Prostate gland (tissue), 2 donors: Measurements from ENCODE around the gene MAD1L1. TPM values are rescaled to one million over a fixed set of nuclear protein-coding genes. Genes with fewer than 3 reads are reported as not detected.

ENCODE experiments used
- DNase-seq: peaks from one replicate; pipeline ENCODE4 v3.0.0-alpha.2; 2019; ENCODE audit warnings: low spot score
- H3K27ac ChIP-seq, 2 donors: fragments of 200-600 bp; sonication (generic); 2 replicates each; pipeline ENCODE4 v1.5.1; 2017 to 2019
- H3K27me3 ChIP-seq: fragments of 200-600 bp; sonication (generic); replicated peaks from 2 replicates; pipeline ENCODE4 v1.5.1; 2019; ENCODE audit not compliant: insufficient read depth
- H3K36me3 ChIP-seq, 2 donors: fragments of 200-600 bp; sonication (generic); 1 replicate in 1 of 2; 2 replicates in 1 of 2; pipeline versions ENCODE4 v1.5.1 to v1.8.1; 2017 to 2019
- H3K4me1 ChIP-seq: fragments of 200-600 bp; sonication (generic); replicated peaks from 2 replicates; pipeline ENCODE4 v1.5.1; 2019
- H3K4me3 ChIP-seq, 2 donors: fragments of 200-600 bp; sonication (generic); 2 replicates each; pipeline ENCODE4 v1.5.1; 2017 to 2019
- H3K9me3 ChIP-seq: fragments of 200-600 bp; sonication (generic); 2 replicates; pipeline ENCODE4 v1.5.1; 2017
- POLR2A ChIP-seq: fragments of 450-650 bp; IDR thresholded peaks from one replicate; pipeline ENCODE4 v1.6.1; 2016; ENCODE audit warnings: antibody characterized with exemption, mild to moderate bottlenecking
- POLR2AphosphoS5 ChIP-seq: sonication (generic); formaldehyde crosslinking; IDR thresholded peaks from one replicate; pipeline ENCODE4 v1.6.1; 2017; ENCODE audit warnings: antibody characterized with exemption
- WGBS: methylation state at CpG from one replicate; pipeline ENCODE4 v1.1.5; 2018; 5-methylcytosine and 5-hydroxymethylcytosine counted together
- intact Hi-C: fragments of 100-400 bp; cut with DNase I; formaldehyde crosslinking; loops from one replicate; pipeline ENCODE4 v1.14.2; 2022
- total RNA-seq, 2 donors: library from RNA; depleted of rRNA; stranded (reverse); fragments of >200 nt; gene quantifications; one replicate each; pipeline ENCODE4 v1.1.0, GENCODE V29; 2016
- TF ChIP-seq, protein P1 (sequence below), 4 experiments: fragments of 200-600 bp in 2 of 4; fragments of 450-650 bp in 2 of 4; sonication (generic) in 2 of 4; IDR thresholded peaks; 1 replicate in 3 of 4; 2 replicates in 1 of 4; pipeline ENCODE4 v1.5.1; 2016 to 2019; ENCODE audit warnings: antibody characterized with exemption in 4 of 4, mild to moderate bottlenecking in 2 of 4, moderate library complexity in 2 of 4

The MAD1L1 gene
- total RNA-seq, 2 donors from 2014 or later, result 79.3 to 91.9 TPM

DNA sequence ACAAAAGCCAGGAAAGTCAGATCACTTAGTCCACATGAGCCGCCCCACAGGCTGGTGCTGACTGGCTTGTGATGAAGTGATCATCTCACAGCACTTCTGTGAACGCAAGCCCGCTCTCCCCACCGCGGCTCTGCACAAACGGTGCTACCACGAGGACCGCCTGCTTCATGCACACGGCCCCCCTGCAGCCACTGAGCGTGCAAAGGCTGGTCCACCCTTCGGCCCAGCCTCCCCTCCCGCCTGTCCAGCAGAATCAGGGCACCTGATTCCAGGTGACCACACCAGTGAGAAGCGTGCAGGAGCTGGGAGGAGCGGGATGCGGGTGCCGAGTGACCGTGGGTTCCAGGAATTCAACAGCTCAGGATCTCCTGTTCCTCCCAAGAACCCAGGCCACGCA lies 32.2 kb downstream of the MAD1L1 start:
- intact Hi-C loops, result no loop called here
- 93% methylated on average over 18 of the region's 18 CpGs for WGBS
- H3K9me3 ChIP-seq, result no peaks in the 10 kb centered on the region

DNA sequence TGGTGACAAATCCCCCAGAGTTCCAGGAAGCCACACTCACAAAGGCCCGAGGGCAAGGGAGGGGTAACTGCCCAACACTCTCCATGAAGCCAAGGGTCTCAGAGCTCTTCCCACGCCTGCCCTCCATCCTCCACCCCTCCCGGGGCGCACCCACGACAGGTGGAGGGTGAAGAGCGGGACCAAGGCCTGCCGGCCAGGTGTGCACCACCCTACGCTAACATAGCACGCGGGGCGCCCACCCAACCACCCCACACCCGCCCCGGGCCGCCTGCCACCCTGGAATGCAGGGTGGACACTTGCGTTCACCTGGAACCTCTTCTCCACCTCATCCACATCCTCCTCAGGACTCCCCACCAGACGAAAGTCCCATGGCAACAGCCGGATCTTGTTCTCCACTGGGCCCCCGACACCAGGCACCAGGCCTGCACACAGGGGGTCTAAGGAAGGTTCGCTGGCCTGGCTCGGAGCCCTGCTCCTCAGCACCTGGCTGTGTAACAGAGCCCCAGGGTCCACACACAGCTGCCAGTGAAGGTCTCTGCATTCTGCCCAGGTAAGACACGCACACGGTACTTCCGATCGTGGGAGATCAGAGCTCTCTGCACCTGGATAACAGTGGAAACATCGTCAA lies 32.7 kb downstream of the MAD1L1 start:
- intact Hi-C loops, result no loop called here
- WGBS, result 91% methylated on average over 25 of the region's 25 CpGs
- TF ChIP-seq POLR2A (no peak), POLR2AphosphoS5 (no peak)
- TF ChIP-seq, protein P1, sequence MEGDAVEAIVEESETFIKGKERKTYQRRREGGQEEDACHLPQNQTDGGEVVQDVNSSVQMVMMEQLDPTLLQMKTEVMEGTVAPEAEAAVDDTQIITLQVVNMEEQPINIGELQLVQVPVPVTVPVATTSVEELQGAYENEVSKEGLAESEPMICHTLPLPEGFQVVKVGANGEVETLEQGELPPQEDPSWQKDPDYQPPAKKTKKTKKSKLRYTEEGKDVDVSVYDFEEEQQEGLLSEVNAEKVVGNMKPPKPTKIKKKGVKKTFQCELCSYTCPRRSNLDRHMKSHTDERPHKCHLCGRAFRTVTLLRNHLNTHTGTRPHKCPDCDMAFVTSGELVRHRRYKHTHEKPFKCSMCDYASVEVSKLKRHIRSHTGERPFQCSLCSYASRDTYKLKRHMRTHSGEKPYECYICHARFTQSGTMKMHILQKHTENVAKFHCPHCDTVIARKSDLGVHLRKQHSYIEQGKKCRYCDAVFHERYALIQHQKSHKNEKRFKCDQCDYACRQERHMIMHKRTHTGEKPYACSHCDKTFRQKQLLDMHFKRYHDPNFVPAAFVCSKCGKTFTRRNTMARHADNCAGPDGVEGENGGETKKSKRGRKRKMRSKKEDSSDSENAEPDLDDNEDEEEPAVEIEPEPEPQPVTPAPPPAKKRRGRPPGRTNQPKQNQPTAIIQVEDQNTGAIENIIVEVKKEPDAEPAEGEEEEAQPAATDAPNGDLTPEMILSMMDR (IDR thresholded peaks at IDR 0.05), result no peak
- H3K4me1 ChIP-seq, result peaks cover 10% of the 10 kb centered on the region
- no peaks in the 10 kb centered on the region for H3K27me3 ChIP-seq
- no peak overlapping the region for H3K4me3 ChIP-seq
- DNase-seq, result no peak
- no peak overlapping the region for H3K27ac ChIP-seq
- no peaks in the 10 kb centered on the region for H3K9me3 ChIP-seq
- H3K36me3 ChIP-seq, result no peaks in the 10 kb centered on the region

More for the DNA sequence above, 32.2 kb downstream of the MAD1L1 start:
- no peak for DNase-seq
- Histone ChIP-seq H3K27me3 (no peaks in the 10 kb centered on the region), H3K36me3 (no peaks in the 10 kb centered on the region), H3K27ac (no peak overlapping the region), H3K4me3 (no peak overlapping the region), H3K4me1 (peaks cover 10% of the 10 kb centered on the region)
- TF ChIP-seq POLR2A (no peak), POLR2AphosphoS5 (no peak)
- TF ChIP-seq, protein P1 (IDR thresholded peaks at IDR 0.05), result no peak

DNA sequence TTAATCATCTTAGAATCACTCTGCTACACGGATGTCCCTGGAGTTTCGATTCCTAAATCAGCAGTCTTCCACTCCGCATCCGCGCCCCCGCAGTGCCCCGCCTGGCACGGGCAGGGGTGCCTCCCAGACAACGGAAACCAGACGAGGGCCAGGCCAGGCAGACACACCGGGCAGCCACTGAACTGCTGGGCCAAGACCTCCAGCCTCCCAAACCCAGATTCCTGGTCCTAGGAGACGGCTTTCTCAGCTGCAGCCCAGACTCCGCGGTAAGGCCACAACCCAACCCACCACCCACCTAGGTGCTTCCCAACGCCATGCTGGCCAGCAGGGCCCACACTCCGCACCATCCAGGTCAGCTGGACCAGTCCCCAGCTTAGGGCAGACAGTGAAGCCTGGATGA lies 33.2 kb downstream of the MAD1L1 start:
- 92% methylated on average over 16 of the region's 16 CpGs for WGBS
- no peaks in the 10 kb centered on the region for H3K27me3 ChIP-seq
- H3K4me3 ChIP-seq, result no peak overlapping the region
- TF ChIP-seq, protein P1 (IDR thresholded peaks at IDR 0.05), result no peak
- TF ChIP-seq POLR2AphosphoS5 (no peak), POLR2A (no peak)
- intact Hi-C loops, result no loop called here
- no peak for DNase-seq
- no peaks in the 10 kb centered on the region for H3K36me3 ChIP-seq
- H3K27ac ChIP-seq, result no peak overlapping the region
- H3K4me1 ChIP-seq, result peaks cover 10% of the 10 kb centered on the region
- no peaks in the 10 kb centered on the region for H3K9me3 ChIP-seq

DNA sequence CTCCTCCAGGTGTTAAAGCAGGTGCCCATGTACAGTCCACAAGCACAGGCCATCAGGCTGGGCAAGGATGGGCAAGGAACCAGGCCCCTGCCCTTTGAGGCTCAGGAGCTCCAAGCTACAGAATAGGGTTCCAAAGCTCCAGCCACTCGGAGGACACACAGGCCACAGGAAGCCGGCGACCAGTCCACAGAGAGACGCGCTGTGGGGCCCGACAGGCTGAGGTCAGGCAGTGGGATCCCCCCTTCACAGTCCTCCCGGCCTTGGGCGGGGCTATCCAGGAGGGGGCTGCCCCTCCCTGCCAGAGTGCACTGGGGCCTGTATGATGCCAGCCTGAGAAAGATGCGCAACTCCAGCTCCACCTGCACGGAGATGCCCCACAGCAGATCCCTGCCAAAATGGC lies 34.0 kb downstream of the MAD1L1 start:
- intact Hi-C loops, result no loop called here
- H3K4me3 ChIP-seq, result no peak overlapping the region
- no peak overlapping the region for H3K27ac ChIP-seq
- no peaks in the 10 kb centered on the region for H3K36me3 ChIP-seq
- 90% methylated on average over 10 of the region's 10 CpGs for WGBS
- no peaks in the 10 kb centered on the region for H3K27me3 ChIP-seq
- DNase-seq, result no peak
- peaks cover 10% of the 10 kb centered on the region for H3K4me1 ChIP-seq
- H3K9me3 ChIP-seq, result no peaks in the 10 kb centered on the region
- TF ChIP-seq POLR2AphosphoS5 (no peak), POLR2A (no peak)
- TF ChIP-seq, protein P1 (IDR thresholded peaks at IDR 0.05), result no peak

DNA sequence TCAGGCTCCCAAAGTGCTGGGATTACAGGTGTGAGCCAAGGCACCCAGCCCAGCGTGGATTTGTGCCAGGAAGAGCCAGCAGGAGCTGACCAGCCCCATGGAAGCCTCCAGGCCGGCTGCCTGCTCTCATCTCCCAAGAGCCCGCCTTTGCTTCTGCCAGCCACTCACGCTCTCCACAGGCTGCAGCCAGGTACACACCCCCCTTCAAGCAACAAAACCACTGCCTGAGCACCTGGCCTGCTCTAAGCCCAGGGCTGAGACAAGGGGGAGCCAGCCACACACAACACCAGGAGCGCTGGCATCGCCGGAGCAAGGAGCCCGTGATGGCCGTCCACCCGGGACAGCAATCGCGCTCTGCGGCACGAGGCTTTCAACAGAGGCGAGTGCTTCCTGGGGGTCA lies 34.5 kb downstream of the MAD1L1 start:
- no peaks in the 10 kb centered on the region for H3K27me3 ChIP-seq
- 73% methylated on average over 13 of the region's 15 CpGs for WGBS
- H3K4me1 ChIP-seq, result peaks cover 10% of the 10 kb centered on the region
- intact Hi-C loops, result no loop called here
- H3K27ac ChIP-seq, result no peak overlapping the region
- H3K36me3 ChIP-seq, result no peaks in the 10 kb centered on the region
- no peak overlapping the region for H3K4me3 ChIP-seq
- H3K9me3 ChIP-seq, result no peaks in the 10 kb centered on the region
- TF ChIP-seq POLR2A, result no peak
- peak; percentile 60 for TF ChIP-seq POLR2AphosphoS5
- peak; percentile 63 for DNase-seq
